Upper lobe of right lung (tissue), 1 donor: ENCODE results near the gene MGAT4A. TPM values are rescaled to one million over a fixed set of nuclear protein-coding genes. Genes with fewer than 3 reads are reported as not detected.

Experiments used
- ATAC-seq: fragments of 200-7000 bp; cut with Tn5 transposase; one replicate; pipeline ENCODE4 v1.9.1; 2020; ENCODE audit warnings: mild to moderate bottlenecking, moderate library complexity
- DNase-seq: peaks from one replicate; pipeline ENCODE4 v3.0.0-alpha.2; 2020
- H3K27ac ChIP-seq: fragments of 200-600 bp; one replicate; pipeline ENCODE4 v1.8.0; 2022
- H3K27me3 ChIP-seq: fragments of 200-600 bp; one replicate; pipeline ENCODE4 v1.8.0; 2022; ENCODE audit warnings: mild to moderate bottlenecking
- H3K36me3 ChIP-seq: fragments of 200-600 bp; one replicate; pipeline ENCODE4 v1.8.0; 2022
- H3K4me1 ChIP-seq: fragments of 200-600 bp; one replicate; pipeline ENCODE4 v1.8.0; 2022
- H3K4me3 ChIP-seq: fragments of 200-600 bp; one replicate; pipeline ENCODE4 v1.8.0; 2022; ENCODE audit warnings: mild to moderate bottlenecking
- H3K9me3 ChIP-seq: fragments of 200-600 bp; one replicate; pipeline ENCODE4 v1.8.0; 2022
- CTCF ChIP-seq: fragments of 200-600 bp; IDR thresholded peaks from one replicate; pipeline ENCODE4 v1.8.0; 2022; ENCODE audit warnings: antibody characterized with exemption
- intact Hi-C: fragments of 100-400 bp; cut with DNase I; formaldehyde crosslinking; loops from one replicate; pipeline ENCODE4 v1.11.0; 2022
- total RNA-seq: library from RNA; stranded (reverse); fragmentation: NEBNext Ultra II Directional; extraction: Animal tissue kit (Norgen Biotek cat#: 25700); gene quantifications from one replicate; pipeline ENCODE4 v1.2.1, GENCODE V29; 2021
- donor health status: DM: no; HTN: yes; CAD: no; lungs with severe emphysema.

MGAT4A gene
- total RNA-seq, 1 donor from 2014 or later, result 85.8 TPM

GRCh38 chr2:98698896-98699295 is 32.0 kb downstream of the MGAT4A start:
- no peak overlapping the region for H3K4me3 ChIP-seq
- no peaks in the 10 kb centered on the region for H3K27me3 ChIP-seq
- DNase-seq (no peak), ATAC-seq (no peak)
- intact Hi-C loops, result no loop called here
- H3K36me3 ChIP-seq, result peaks cover 5% of the 10 kb centered on the region
- H3K4me1 ChIP-seq, result peaks cover 31% of the 10 kb centered on the region
- H3K27ac ChIP-seq, result no peak overlapping the region
- H3K9me3 ChIP-seq, result no peaks in the 10 kb centered on the region
- TF ChIP-seq CTCF, result no peak

GRCh38 chr2:98697651-98698337 is 33.1 kb downstream of the MGAT4A start:
- ATAC-seq (no peak), DNase-seq (no peak)
- Histone ChIP-seq H3K36me3 (peaks cover 5% of the 10 kb centered on the region), H3K27ac (no peak overlapping the region), H3K27me3 (no peaks in the 10 kb centered on the region), H3K9me3 (no peaks in the 10 kb centered on the region), H3K4me1 (peaks cover 20% of the 10 kb centered on the region), H3K4me3 (no peak overlapping the region)
- no peak for TF ChIP-seq CTCF
- intact Hi-C loops, result no loop called here

GRCh38 chr2:98696200-98696599 is 34.7 kb downstream of the MGAT4A start:
- no peak overlapping the region for H3K4me3 ChIP-seq
- ATAC-seq, result no peak
- no peak for TF ChIP-seq CTCF

GRCh38 chr2:98695255-98695654 is 35.7 kb downstream of the MGAT4A start:
- intact Hi-C loops, result no loop called here
- H3K4me1 ChIP-seq, result no peaks in the 10 kb centered on the region
- no peak overlapping the region for H3K27ac ChIP-seq
- DNase-seq (no peak), ATAC-seq (no peak)
- H3K9me3 ChIP-seq, result no peaks in the 10 kb centered on the region
- H3K27me3 ChIP-seq, result no peaks in the 10 kb centered on the region
- no peak overlapping the region for H3K4me3 ChIP-seq
- TF ChIP-seq CTCF, result no peak
- H3K36me3 ChIP-seq, result peaks cover 5% of the 10 kb centered on the region

More at GRCh38 chr2:98696200-98696599, 34.7 kb downstream of the MGAT4A start:
- intact Hi-C loops, result no loop called here
- H3K27ac ChIP-seq, result no peak overlapping the region
- no peaks in the 10 kb centered on the region for H3K9me3 ChIP-seq
- no peaks in the 10 kb centered on the region for H3K27me3 ChIP-seq
- DNase-seq, result no peak
- peaks cover 6% of the 10 kb centered on the region for H3K4me1 ChIP-seq
- H3K36me3 ChIP-seq, result peaks cover 5% of the 10 kb centered on the region

GRCh38 chr2:98693477-98693876 is 37.5 kb downstream of the MGAT4A start:
- DNase-seq (no peak), ATAC-seq (no peak)
- intact Hi-C loops, result no loop called here
- Histone ChIP-seq H3K36me3 (no peaks in the 10 kb centered on the region), H3K9me3 (no peaks in the 10 kb centered on the region), H3K27ac (no peak overlapping the region), H3K27me3 (no peaks in the 10 kb centered on the region), H3K4me1 (no peaks in the 10 kb centered on the region), H3K4me3 (no peak overlapping the region)
- TF ChIP-seq CTCF, result no peak
